Osteoblast (primary cell): ENCODE measurements around the gene LBH. TPM values are rescaled to one million over a fixed set of nuclear protein-coding genes. Genes with fewer than 3 reads are reported as not detected.

ENCODE experiments used
- DNase-seq: peaks from one replicate; pipeline ENCODE4 v3.0.0; 2011; ENCODE audit warnings: low spot score, mixed read lengths; ENCODE audit not compliant: insufficient read length; ENCODE audit errors: missing footprints
- H2AFZ ChIP-seq: 2 replicates; pipeline ENCODE4 v1.6.0; 2011; ENCODE audit warnings: mild to moderate bottlenecking, low read length
- H3K27ac ChIP-seq: 2 replicates; pipeline ENCODE4 v1.5.1; 2011; ENCODE audit warnings: mild to moderate bottlenecking, low read depth, low read length, moderate library complexity
- H3K27me3 ChIP-seq: 2 replicates; pipeline ENCODE4 v1.6.0; 2012; ENCODE audit warnings: mild to moderate bottlenecking, control low read depth, inconsistent platforms, low read length, moderate library complexity; ENCODE audit not compliant: insufficient read depth
- H3K36me3 ChIP-seq: 2 replicates; pipeline ENCODE4 v1.5.1; 2011; ENCODE audit warnings: mild to moderate bottlenecking, low read length, control low read depth, moderate library complexity; ENCODE audit not compliant: insufficient read depth
- H3K4me1 ChIP-seq: 2 replicates; pipeline ENCODE4 v1.5.1; 2011; ENCODE audit warnings: mild to moderate bottlenecking, low read length, control low read depth, moderate library complexity; ENCODE audit not compliant: insufficient read depth
- H3K4me2 ChIP-seq: 2 replicates; pipeline ENCODE4 v1.6.0; 2011; ENCODE audit warnings: mild to moderate bottlenecking, low read length; ENCODE audit not compliant: insufficient read depth
- H3K4me3 ChIP-seq: fragments of 200-600 bp; sonication (generic); 3 replicates; pipeline ENCODE4 v1.5.1; 2012; ENCODE audit warnings: mild to moderate bottlenecking, low read length, inconsistent platforms; ENCODE audit not compliant: insufficient read depth
- H3K79me2 ChIP-seq: 2 replicates; pipeline ENCODE4 v1.6.0; 2012; ENCODE audit warnings: mild to moderate bottlenecking, low read length, control low read depth, inconsistent platforms; ENCODE audit not compliant: insufficient read depth
- H3K9me3 ChIP-seq: 2 replicates; pipeline ENCODE4 v1.5.1; 2011; ENCODE audit warnings: low read depth, low read length, control low read depth
- H4K20me1 ChIP-seq: 2 replicates; pipeline ENCODE4 v1.6.0; 2012; ENCODE audit warnings: mild to moderate bottlenecking, low read length, control low read depth; ENCODE audit not compliant: insufficient read depth
- CTCF ChIP-seq: IDR thresholded peaks from 2 replicates; pipeline ENCODE4 v1.5.1; 2011; ENCODE audit warnings: mild to moderate bottlenecking, low read depth, low read length, moderate library complexity; ENCODE audit errors: extremely low read depth
- total RNA-seq: library from RNA; depleted of rRNA; stranded (reverse); fragments of >200 nt; gene quantifications from 2 replicates; pipeline ENCODE4 v1.2.3, GENCODE V29; 2012

LBH gene
- total RNA-seq, 1 donor: 270 TPM

- no peaks in the 10 kb centered on the region for H3K9me3 ChIP-seq
- peaks cover 41% of the 10 kb centered on the region for H3K4me1 ChIP-seq
- no peaks in the 10 kb centered on the region for H3K27me3 ChIP-seq
- H4K20me1 ChIP-seq: peaks cover 27% of the 10 kb centered on the region
- H3K36me3 ChIP-seq: peaks cover 30% of the 10 kb centered on the region
- H3K4me3 ChIP-seq: no peak overlapping the region
- TF ChIP-seq CTCF: no peak
- DNase-seq: no peak
- H2AFZ ChIP-seq: no peak overlapping the region
- H3K79me2 ChIP-seq: peaks cover 16% of the 10 kb centered on the region
- no peak overlapping the region for H3K27ac ChIP-seq
- no peak overlapping the region for H3K4me2 ChIP-seq
These were observed 5.4 kb downstream of the LBH start for GRCh38 chr2:30236591-30237238.

- no peak for TF ChIP-seq CTCF
- Histone ChIP-seq H3K4me2 (no peak overlapping the region), H2AFZ (no peak overlapping the region), H3K4me1 (peaks cover 41% of the 10 kb centered on the region), H3K79me2 (peaks cover 16% of the 10 kb centered on the region), H3K27ac (no peak overlapping the region), H3K4me3 (no peak overlapping the region), H3K36me3 (peaks cover 30% of the 10 kb centered on the region), H3K9me3 (no peaks in the 10 kb centered on the region), H3K27me3 (no peaks in the 10 kb centered on the region), H4K20me1 (peaks cover 27% of the 10 kb centered on the region)
- DNase-seq: no peak
These were observed 6.1 kb downstream of the LBH start for GRCh38 chr2:30237239-30237965.

- H3K4me2 ChIP-seq: no peak overlapping the region
- peaks cover 30% of the 10 kb centered on the region for H3K36me3 ChIP-seq
- no peak for TF ChIP-seq CTCF
- no peaks in the 10 kb centered on the region for H3K9me3 ChIP-seq
- H3K79me2 ChIP-seq: peaks cover 9% of the 10 kb centered on the region
- H3K4me1 ChIP-seq: peaks cover 35% of the 10 kb centered on the region
- no peak overlapping the region for H3K27ac ChIP-seq
- H4K20me1 ChIP-seq: peaks cover 32% of the 10 kb centered on the region
- H2AFZ ChIP-seq: no peak overlapping the region
- no peak overlapping the region for H3K4me3 ChIP-seq
- DNase-seq: no peak
- H3K27me3 ChIP-seq: no peaks in the 10 kb centered on the region
These were observed 6.8 kb downstream of the LBH start for GRCh38 chr2:30237966-30238800.
